Upper lobe of right lung (tissue), 1 donor: Measurements from ENCODE around the gene MEIS1. TPM values are rescaled to one million over a fixed set of nuclear protein-coding genes. Genes with fewer than 3 reads are reported as not detected.

Experiments used
- ATAC-seq: fragments of 200-7000 bp; cut with Tn5 transposase; one replicate; pipeline ENCODE4 v1.9.1; 2020; ENCODE audit warnings: mild to moderate bottlenecking, moderate library complexity
- DNase-seq: peaks from one replicate; pipeline ENCODE4 v3.0.0-alpha.2; 2020
- H3K27ac ChIP-seq: fragments of 200-600 bp; one replicate; pipeline ENCODE4 v1.8.0; 2022
- H3K27me3 ChIP-seq: fragments of 200-600 bp; one replicate; pipeline ENCODE4 v1.8.0; 2022; ENCODE audit warnings: mild to moderate bottlenecking
- H3K36me3 ChIP-seq: fragments of 200-600 bp; one replicate; pipeline ENCODE4 v1.8.0; 2022
- H3K4me1 ChIP-seq: fragments of 200-600 bp; one replicate; pipeline ENCODE4 v1.8.0; 2022
- H3K4me3 ChIP-seq: fragments of 200-600 bp; one replicate; pipeline ENCODE4 v1.8.0; 2022; ENCODE audit warnings: mild to moderate bottlenecking
- H3K9me3 ChIP-seq: fragments of 200-600 bp; one replicate; pipeline ENCODE4 v1.8.0; 2022
- CTCF ChIP-seq: fragments of 200-600 bp; IDR thresholded peaks from one replicate; pipeline ENCODE4 v1.8.0; 2022; ENCODE audit warnings: antibody characterized with exemption
- intact Hi-C: fragments of 100-400 bp; cut with DNase I; formaldehyde crosslinking; loops from one replicate; pipeline ENCODE4 v1.11.0; 2022
- total RNA-seq: library from RNA; stranded (reverse); fragmentation: NEBNext Ultra II Directional; extraction: Animal tissue kit (Norgen Biotek cat#: 25700); gene quantifications from one replicate; pipeline ENCODE4 v1.2.1, GENCODE V29; 2021
- donor health status: DM: no; HTN: yes; CAD: no; lungs with severe emphysema.

Gene MEIS1
- total RNA-seq, 1 donor from 2014 or later: 48.0 TPM

DNA sequence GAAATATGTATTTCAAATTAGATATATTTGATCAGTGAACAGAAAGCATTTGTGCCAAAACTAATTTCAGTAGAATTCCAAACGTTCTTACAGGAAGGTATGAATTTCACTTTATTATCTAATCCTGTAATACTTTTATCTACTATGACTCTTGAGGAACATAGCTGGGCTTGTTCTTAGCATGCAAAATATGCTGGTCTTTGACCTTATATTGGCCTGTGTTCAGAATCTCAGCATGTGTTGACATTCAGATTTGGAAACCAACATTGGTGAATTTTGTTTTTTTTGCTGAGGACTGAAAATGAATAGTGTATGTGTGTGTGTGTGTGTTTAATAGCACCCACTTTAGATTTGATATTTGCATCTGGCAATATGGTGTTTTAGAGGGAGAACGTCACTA lies 112.2 kb downstream of the MEIS1 start:
- no peaks in the 10 kb centered on the region for H3K4me1 ChIP-seq
- no peaks in the 10 kb centered on the region for H3K36me3 ChIP-seq
- DNase-seq (no peak), ATAC-seq (no peak)
- no peaks in the 10 kb centered on the region for H3K9me3 ChIP-seq
- no peak overlapping the region for H3K27ac ChIP-seq
- TF ChIP-seq CTCF: no peak
- no peak overlapping the region for H3K4me3 ChIP-seq
- H3K27me3 ChIP-seq: no peaks in the 10 kb centered on the region
- intact Hi-C loops: no loop called here

- H3K4me3 ChIP-seq: no peak overlapping the region
- H3K27me3 ChIP-seq: no peaks in the 10 kb centered on the region
- no peaks in the 10 kb centered on the region for H3K9me3 ChIP-seq
- H3K27ac ChIP-seq: no peak overlapping the region
- no peak for ATAC-seq
- no peak for DNase-seq
- no peak for TF ChIP-seq CTCF
- no peaks in the 10 kb centered on the region for H3K36me3 ChIP-seq
- intact Hi-C loops: no loop called here
- no peaks in the 10 kb centered on the region for H3K4me1 ChIP-seq
Observed at GRCh38 chr2:66547887-66548286, 113.0 kb downstream of the MEIS1 start.

DNA sequence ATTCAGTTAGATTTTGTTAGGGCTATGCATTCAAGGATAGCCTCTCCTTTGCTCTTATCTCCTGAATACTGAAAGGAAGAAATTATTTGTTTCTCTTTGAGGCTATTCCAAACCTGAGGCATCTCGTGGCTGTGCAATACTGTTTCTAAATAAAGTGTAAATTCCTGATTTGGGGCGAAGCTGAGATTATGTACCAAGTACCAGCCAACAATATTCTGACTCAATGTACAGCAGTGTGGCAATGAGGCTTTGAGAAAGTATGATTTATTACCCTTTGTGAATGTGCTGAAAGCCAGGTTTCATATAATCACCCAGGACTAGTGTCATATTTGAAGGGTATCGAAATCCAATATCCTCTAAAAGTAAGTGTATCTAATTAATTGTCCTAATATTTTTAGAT lies 113.5 kb downstream of the MEIS1 start:
- Histone ChIP-seq H3K27me3 (no peaks in the 10 kb centered on the region), H3K4me1 (peaks cover 4% of the 10 kb centered on the region), H3K4me3 (no peak overlapping the region), H3K36me3 (no peaks in the 10 kb centered on the region), H3K27ac (no peak overlapping the region), H3K9me3 (no peaks in the 10 kb centered on the region)
- intact Hi-C loops: no loop called here
- DNase-seq: no peak
- ATAC-seq: no peak
- no peak for TF ChIP-seq CTCF

GRCh38 chr2:66550826-66551225 lies 115.9 kb downstream of the MEIS1 start:
- H3K27ac ChIP-seq: no peak overlapping the region
- no peak for TF ChIP-seq CTCF
- ATAC-seq: no peak
- intact Hi-C loops: no loop called here
- DNase-seq: no peak
- no peaks in the 10 kb centered on the region for H3K9me3 ChIP-seq
- H3K27me3 ChIP-seq: no peaks in the 10 kb centered on the region
- no peaks in the 10 kb centered on the region for H3K36me3 ChIP-seq
- H3K4me3 ChIP-seq: no peak overlapping the region
- H3K4me1 ChIP-seq: peaks cover 18% of the 10 kb centered on the region

- no peak for TF ChIP-seq CTCF
- Histone ChIP-seq H3K27ac (no peak overlapping the region), H3K4me1 (peaks cover 21% of the 10 kb centered on the region)
Observed at GRCh38 chr2:66553370-66553769, 118.4 kb downstream of the MEIS1 start.

GRCh38 chr2:66555091-66555490 lies 120.2 kb downstream of the MEIS1 start:
- Histone ChIP-seq H3K4me1 (peaks cover 21% of the 10 kb centered on the region), H3K9me3 (no peaks in the 10 kb centered on the region), H3K4me3 (peak overlapping the region; percentile 17), H3K27me3 (no peaks in the 10 kb centered on the region), H3K36me3 (no peaks in the 10 kb centered on the region), H3K27ac (peak overlapping the region; percentile 48)
- intact Hi-C loops: no loop called here
- DNase-seq (no peak), ATAC-seq (no peak)
- no peak for TF ChIP-seq CTCF

More at GRCh38 chr2:66553370-66553769, 118.4 kb downstream of the MEIS1 start:
- ATAC-seq (no peak), DNase-seq (peak; percentile 69)
- H3K36me3 ChIP-seq: no peaks in the 10 kb centered on the region
- H3K27me3 ChIP-seq: no peaks in the 10 kb centered on the region
- no peaks in the 10 kb centered on the region for H3K9me3 ChIP-seq
- intact Hi-C loops: no loop called here
- no peak overlapping the region for H3K4me3 ChIP-seq
